Adipose tissue (tissue), 3 donors: ENCODE data around the gene SLC12A8. TPM values are rescaled to one million over a fixed set of nuclear protein-coding genes. Genes with fewer than 3 reads are reported as not detected.

Source experiments
- H3K27ac ChIP-seq: one replicate; pipeline ENCODE4 v1.5.1; 2013; ENCODE audit warnings: low read depth, low read length
- WGBS, 3 donors: extraction: QIAGEN DNeasy Blood & Tissue Kit; methylation state at CpG; one replicate each; pipeline ENCODE4 v1.1.7; 2013; 5-methylcytosine and 5-hydroxymethylcytosine counted together
- polyA plus RNA-seq, 3 donors: library from polyadenylated mRNA; stranded (reverse); fragments of 200-250 nt; gene quantifications; one replicate each; pipeline ENCODE4 v1.2.3, GENCODE V29; 2013
- donor health status: healthy with polysubstance abuse.
- donor health status: Bipolar disorder and iron deficiency.
- donor health status: healthy.

SLC12A8 gene
- polyA plus RNA-seq, 3 donors: 1.6 to 4.1 (median 3.0) TPM

DNA sequence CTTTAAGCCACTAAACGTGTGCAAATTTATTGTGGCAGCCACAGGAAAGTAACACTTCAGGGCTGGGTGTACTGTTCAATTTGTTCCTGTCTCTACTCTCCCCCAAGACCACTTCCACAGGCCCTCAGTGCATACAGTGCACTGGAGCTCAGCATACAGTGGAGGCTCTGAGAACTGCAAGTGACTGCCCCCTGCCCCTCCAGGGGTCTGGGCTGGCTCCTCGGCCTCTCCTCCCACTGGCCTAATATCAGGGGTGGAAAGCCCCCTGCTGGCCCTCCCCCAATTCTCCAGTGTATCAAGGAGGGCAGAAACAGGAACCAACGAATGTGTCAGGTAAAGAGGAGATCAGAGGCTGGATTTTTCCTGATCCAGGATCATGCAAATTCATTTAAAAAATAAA is 136.8 kb downstream of the SLC12A8 start:
- WGBS, 3 donors: 55 to 67% (median 63%) methylated on average over 3 of the region's 3 CpGs
- no peak overlapping the region for H3K27ac ChIP-seq

DNA sequence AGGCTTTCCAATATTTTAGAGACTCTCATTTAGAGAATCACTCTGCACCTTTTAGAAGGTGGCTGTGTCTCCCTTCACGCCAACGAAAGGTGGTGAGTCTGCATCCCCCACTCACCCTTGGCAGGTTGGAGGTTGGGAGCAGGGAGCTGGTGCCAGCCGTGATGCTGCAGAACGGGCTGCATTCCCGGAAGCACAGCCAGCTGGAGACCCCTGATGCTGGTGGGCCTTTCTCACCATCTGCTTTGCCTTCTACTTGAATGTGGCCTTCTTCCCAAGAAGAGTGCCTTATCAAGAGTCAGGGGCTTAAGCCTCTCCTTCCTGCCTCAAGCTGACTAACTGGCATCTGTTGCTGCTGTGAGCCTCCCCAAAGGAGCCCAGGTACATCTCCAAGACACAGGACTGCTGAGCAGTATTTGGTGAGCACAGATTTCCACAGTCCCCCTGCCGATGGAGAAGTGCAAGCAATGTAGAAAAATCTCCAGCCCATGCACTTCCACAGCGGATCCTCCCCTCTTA is 139.1 kb downstream of the SLC12A8 start:
- WGBS, 3 donors: 89 to 92% (median 91%) methylated on average over 7 of the region's 7 CpGs
- no peak overlapping the region for H3K27ac ChIP-seq

DNA sequence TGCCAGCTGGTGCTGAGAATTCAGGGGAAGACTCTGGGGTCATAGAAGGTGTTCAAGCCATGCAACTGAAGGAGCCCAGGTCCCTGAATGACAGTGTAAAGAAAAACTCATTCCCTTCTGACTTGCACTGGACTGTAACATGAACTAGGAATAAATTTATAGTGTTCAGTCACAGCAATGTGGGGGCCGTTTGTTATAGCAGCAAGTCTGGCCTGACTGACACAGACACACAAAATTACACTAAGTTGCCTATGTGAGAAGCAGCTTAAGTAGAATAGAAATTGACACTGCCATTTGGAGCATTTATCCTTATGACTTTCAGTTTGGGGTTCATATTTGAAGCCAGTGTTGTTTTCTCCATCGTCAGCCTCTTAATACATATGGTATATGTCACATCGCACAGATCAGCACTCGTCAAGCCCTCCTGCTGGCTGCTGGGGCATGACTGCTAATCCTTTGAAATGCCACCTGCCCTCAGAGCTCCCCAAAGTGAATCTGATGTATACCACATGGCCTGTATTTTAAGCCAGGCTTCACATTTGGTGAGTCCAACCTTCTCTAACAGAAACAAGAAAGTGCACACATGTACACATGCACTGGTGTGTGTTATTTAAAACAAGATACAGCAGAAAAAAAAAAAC is 139.7 kb downstream of the SLC12A8 start:
- 89 to 92% (median 90%) methylated on average over 4 of the region's 4 CpGs for WGBS, 3 donors
- H3K27ac ChIP-seq: no peak overlapping the region

DNA sequence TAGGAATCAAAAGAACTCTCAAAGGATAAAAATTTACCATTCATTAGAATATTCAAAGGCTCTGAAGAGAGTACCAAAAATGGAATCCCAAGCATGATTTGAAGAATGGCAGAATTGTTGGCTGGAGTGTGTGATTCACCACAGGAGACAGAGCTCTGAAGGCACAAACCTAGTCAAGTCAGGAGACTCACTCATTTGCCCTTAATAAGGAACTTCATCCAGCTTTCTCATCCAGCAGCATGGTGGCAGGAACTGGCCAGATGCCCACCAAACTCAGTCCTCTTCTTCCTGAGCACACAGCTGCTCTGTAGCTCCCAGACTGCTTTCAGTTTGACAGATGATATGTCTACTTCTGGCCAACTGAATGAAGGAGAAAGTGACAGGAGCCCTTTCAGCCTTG is 140.2 kb downstream of the SLC12A8 start:
- no peak overlapping the region for H3K27ac ChIP-seq

DNA sequence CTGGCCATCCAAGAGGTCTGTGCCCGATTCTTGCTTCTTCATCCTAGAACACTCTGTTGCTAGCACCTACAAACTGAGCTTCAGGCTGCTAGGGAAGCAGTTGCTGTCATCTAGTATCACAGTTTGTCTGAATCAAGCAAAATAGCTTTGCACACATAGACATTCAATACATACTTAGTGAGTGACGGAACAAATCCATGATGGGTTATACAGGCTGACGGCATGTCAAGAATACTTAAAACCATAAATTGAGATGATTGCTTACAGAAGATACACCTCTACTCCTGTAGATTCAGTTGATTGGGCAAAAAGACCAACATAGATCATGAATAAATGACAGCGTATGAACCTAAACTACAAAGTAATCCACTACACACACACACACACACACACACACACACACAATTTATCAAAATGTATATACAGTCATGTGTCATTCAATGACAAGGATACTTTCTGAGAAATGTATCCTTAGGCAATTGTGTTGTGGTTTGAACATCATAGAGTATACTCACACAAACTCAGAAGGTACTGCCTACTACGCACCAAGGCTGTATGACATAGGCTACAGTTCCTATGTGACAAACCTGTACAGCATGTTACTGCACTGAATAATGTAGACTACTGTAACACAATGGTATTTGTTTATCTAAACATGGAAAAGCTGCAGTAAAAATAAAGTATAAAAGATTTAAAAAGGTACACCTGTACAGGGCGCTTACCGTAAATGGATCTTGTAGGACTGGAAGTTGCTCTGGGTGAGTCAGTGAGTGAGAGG is 142.4 kb downstream of the SLC12A8 start:
- no peak overlapping the region for H3K27ac ChIP-seq
- WGBS, 3 donors: 95 to 97% (median 96%) methylated on average over 7 of the region's 7 CpGs

DNA sequence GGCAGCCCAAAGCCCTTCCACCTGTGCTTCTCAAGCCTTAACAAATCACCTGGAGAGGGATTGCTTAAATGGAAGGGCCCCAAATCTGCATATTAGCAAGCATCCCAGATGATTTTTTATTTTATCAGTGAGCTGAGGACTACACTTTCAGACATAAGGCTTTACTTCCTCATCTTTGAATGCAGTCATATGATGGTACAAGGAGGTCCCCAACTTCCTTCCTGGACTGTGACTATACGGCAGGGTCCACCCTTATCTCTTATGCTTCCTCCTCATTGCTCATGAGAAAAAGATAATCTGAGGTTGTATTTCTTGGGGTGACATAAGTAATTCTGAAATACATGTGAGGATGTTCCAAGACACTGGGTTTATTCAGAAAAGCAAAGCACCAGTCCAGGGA is 143.1 kb downstream of the SLC12A8 start:
- 26 to 78% (median 48%) methylated on average over 1 of the region's 1 CpG for WGBS, 3 donors
- no peak overlapping the region for H3K27ac ChIP-seq

DNA sequence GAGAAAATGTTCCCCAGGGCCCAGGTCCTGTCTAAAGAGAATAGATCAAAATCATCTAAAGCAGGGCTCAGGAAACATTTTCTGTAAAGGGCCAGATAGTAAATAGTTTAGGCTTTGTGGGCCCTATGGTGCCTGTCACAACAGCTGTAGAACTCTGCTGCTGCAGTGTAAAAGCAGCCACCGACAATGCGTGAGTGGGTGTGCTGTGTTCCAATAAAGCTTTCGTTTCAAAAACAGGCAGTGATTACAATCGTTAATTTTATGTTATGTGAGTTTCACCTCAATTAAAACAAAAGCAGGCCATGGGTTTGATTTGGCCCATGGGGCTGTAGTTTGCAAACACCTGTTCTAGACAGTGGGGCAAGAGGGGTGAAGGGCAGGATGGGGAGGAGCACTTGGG is 144.3 kb downstream of the SLC12A8 start:
- 89 to 95% (median 93%) methylated on average over 4 of the region's 4 CpGs for WGBS, 3 donors
- no peak overlapping the region for H3K27ac ChIP-seq

DNA sequence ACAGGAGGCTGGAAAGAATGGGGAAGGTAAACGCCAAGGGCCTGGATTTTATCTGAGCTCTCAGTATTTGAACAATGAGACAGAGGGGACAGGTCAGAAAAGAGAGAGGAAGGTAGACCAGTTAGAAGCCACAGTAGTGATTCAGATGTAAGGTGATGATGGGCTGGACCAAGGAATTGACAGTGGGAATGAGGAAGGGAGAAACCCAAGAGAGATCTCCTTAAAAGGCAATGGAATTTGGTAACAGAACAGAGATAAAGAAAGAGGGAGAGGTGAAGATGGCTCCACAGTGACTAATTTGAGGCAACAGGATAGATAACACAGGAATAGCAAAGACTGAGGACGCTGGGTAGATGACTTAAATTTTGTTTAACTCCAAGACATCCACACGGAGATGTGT is 145.3 kb downstream of the SLC12A8 start:
- 53 to 79% (median 78%) methylated on average over 3 of the region's 3 CpGs for WGBS, 3 donors

DNA sequence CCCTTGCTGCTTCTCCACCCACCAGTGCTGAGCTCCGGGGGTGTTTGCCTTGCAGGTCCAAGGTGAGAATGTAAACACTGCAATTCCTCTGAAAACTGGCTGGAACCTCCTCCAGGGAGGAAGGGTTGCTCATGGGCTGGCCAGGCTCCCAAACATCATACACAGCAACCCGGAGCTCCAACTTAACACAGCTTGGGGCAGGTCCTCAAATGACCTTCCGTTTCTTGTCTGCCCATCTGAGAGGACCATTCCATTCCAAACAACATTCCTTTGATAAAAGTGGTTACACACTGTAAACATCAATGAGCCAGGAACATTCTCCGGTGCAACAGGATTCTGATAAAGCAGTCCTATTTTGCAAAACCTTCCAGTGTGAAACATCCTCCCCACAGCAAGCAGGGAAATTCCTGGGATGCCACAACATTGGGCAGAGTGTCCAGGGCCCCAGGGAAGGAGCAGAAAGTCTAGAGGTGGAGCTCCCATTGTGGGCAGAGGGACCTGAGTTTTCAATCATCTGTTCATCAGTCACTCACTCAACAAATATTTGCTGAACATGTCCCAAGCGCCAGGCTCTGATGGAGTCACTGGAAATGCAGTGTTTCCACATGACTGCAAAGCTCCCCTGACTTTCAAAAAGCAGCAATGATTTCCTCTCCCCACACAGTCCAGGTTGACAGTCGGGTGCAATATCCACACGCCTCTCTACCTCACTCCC is 149.5 kb downstream of the SLC12A8 start:
- WGBS, 3 donors: 17 to 58% (median 50%) methylated on average over 7 of the region's 7 CpGs
- no peak overlapping the region for H3K27ac ChIP-seq

More for the DNA sequence above, 145.3 kb downstream of the SLC12A8 start:
- no peak overlapping the region for H3K27ac ChIP-seq

DNA sequence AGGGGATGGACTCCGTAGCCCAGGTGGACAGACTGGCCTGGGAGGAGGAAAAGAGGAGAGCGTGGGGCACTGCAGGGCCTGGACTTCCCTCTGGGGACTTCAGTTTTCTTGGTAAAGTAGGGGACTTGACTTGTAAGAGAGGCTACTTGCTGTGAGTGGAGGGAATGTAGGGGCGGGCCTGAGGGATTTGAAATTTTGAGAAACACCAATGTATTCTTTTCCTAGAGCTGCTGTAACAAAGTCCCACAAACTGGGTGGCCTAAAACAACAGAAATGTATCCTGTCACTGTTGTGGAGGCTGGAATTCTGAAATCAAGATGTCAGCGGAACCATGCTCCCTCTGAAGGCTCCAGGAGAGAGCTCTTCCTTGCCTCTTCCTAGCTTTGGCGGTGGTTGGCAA is 150.9 kb downstream of the SLC12A8 start:
- 78 to 96% (median 82%) methylated on average over 5 of the region's 5 CpGs for WGBS, 3 donors
- H3K27ac ChIP-seq: no peak overlapping the region

DNA sequence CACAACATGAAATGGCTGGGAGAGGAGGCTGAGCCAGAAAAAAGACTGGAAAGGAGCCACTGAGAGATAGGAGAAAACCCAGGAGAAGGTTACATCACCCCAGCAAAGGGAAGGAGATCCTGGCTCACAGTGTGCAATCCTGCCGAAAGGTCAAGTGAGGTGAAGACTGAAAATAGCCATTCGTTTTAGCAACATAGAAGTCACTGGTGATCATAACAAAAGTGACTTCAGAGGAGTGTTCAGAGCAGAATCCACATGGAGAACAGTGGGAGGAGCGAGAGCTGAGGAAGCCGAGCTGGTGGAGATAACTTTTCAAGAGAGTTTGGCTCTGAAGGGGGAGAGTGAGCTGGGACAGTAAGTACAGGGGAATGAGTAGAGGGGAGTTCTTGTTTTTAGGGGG is 151.4 kb downstream of the SLC12A8 start:
- H3K27ac ChIP-seq: no peak overlapping the region
- 39 to 73% (median 41%) methylated on average over 4 of the region's 4 CpGs for WGBS, 3 donors

DNA sequence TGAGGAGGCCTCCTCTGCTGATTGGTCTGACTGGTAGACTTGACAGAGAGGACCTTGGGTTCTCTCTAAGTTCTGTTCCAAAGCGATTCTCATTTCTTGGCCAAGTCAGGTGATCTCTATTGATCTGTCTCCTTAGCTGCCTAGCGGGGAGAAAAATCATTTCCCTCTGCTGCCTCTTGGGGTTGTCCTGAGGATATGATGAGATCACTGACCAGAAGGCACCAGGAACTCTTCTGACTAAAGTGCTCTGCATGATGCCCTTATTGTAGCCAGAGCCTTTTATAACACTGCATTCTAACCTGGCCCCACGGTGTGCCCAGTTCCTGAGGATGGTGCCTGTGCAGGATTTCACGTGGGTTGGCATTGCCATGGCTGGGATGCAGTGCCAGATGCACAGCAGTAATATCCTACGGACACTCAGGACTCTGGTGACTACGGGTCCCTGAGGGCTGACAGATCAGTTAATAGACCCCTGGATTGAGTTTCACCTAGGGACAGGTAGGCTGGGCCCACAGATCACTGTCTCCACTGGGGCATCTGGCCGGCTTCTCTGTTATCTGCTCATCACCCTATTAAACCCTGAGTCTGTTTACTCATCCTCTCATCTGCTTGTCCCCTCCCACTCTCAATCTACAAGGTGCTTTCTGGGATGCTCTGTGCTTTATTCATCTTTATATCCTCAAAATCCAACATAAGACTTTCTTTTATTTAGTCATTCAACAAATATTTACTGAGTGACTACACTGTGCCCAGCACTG is 152.9 kb downstream of the SLC12A8 start:
- WGBS, 3 donors: 49 to 84% (median 83%) methylated on average over 7 of the region's 7 CpGs
- H3K27ac ChIP-seq: no peak overlapping the region

DNA sequence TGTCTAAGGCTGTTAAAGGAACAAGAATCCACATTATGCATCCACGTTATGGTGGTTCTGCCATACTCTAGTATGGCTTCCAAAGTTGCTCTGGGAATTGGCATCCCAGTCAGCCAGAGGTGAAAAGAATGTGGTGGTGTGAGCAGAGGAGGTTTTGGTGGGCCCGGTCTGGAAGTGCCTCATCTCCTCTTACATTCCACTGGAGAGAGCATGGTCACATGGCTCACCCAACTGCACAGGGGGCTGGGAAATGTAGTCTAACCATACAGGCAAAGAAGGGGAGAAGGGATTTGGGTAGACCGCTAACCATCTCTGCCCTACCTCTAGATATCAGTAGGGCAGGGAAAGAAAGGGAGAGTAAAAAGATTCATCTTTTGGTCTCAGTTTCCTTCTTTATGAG is 153.6 kb downstream of the SLC12A8 start:
- no peak overlapping the region for H3K27ac ChIP-seq
- WGBS, 3 donors: 89 to 99% (median 95%) methylated on average over 3 of the region's 3 CpGs

DNA sequence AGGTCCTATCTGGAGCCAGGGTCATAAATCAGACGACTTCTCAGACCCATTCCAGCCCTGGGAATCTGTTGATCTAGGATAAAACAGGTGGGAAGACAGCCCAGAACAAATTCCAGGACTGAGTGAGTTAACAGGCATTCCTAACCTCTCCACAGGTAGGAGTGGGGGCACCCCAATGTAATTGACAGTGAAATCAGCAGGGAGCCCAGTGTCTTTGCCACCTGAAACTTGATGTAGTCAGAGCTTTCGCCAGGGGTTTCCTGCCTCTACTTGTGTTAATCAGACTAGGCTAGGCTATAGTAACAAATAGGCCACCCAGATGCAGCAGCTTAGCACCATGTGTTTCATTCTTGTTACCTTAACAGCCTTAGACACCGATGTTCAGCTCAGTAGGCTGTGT is 154.0 kb downstream of the SLC12A8 start:
- no peak overlapping the region for H3K27ac ChIP-seq
- WGBS, 3 donors: 87 to 92% (median 92%) methylated on average over 3 of the region's 3 CpGs

DNA sequence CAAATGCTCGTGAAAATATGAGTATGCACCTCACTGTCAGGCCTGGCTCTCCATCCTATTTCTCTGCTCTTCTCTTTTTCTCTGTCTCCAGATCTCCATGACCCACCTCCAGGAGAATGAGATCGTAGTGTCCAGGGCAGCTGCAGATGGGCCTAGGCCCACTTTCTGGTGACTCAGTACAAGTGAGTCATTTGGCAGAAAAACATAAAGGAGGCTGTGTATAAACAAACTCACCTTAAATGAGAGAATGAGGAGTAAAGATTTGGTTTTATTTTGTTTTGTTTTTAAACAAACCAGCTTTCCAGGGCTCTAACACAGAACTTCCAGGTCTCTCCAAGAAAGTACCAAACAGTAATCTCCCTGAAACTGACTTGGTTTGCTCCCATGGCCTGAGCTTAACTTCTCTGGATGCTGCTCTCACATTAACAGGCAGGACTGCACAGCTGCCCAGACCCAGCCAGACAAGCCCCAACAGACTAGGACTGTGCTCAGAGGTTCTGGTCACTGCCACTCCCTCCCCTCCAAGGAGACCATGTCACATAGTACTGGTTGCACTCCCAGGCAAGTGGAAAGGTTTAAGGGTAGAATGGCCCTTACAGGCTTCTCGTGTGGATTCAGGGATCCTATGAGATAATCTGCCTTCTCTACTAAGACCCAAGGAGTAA is 155.2 kb downstream of the SLC12A8 start:
- WGBS, 3 donors: 79 to 96% (median 80%) methylated on average over 3 of the region's 3 CpGs
- no peak overlapping the region for H3K27ac ChIP-seq

DNA sequence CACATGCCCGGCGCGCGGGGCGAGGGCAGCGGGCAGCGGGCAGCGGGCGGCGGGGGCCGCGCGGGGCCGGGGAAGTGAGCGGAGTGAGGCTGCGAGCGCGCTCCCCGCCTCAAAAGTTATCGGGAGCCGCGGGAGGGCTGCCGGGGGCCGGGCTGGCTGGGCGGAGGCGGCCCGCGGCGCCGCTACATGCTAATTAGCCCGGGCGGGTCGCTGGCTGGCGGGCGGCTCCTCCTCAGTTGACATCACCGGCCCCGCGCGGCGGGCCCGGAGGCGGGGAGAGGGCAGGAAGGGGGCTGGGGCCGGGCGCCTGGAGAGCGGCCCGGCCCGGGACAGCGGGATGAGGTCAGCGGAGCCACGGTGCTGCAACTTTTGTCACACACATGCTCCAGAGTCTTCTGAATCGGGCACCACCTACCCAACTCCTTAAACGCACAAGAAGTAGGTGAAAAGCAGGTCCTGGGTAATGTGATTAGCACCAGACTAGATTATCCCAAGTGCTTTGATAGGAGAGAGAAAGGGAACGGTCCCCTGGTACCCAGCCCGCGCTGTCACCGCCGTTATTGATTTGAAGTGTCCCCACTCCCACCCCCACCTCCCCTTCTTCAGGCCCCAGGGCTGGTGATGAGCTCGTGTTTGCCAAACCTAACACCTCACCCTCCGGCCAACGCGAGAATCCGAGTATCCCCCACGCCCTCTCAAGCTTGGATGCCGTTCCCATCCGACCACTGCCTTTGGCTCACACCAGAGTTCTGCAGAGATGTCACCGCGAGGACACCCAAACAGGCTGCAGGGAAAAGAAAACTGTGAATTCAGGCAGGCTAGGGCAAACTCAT is 156.4 kb downstream of the SLC12A8 start, which contains the start of gene HEG1:
TSS of gene HEG1 (minus strand) at position 85 of the 833 bp plus-strand sequence. CDS start 107 bp downstream, outside the sequence.
- H3K27ac ChIP-seq: no peak within 1 kb of the TSS
- 2 to 4% (median 2%) methylated on average over 58 to 67 of the region's 67 CpGs for WGBS, 3 donors

DNA sequence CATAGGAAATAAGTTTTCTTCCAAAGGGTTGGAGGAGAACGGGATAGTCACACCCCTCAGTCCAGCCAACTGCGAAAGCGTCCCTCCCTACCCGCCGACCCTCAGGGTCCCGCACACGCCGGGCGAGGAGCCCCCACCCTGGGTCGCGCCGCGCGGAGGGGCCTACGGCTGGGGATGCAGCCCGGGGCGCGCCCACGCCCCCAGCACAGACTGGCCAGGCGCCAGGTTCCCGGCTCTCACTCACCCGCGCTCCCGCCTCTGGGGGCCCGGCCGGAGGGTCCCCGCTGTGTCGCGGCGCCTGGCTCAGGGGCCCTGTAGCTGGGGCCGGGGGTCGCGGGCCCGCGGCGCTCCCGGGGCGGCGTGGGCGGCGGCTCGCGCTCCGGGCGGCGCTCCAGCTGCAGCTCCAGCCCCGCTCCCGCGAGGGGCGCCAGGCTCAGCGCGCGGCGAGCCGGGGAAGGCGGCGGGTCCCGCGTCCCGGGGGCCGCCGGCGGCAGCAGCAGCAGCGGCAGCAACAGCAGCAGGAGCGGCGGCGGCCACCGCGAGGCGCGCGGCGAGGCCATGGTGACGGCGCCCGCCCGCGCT is 157.1 kb downstream of the SLC12A8 start:
- H3K27ac ChIP-seq: no peak overlapping the region
- WGBS, 3 donors: 0% methylated on average over 33 to 78 of the region's 78 CpGs
